ENCODE results near the gene ADAMTS6.
A peak's percentile ranks its signal among the peaks of the same experiment; 100 is the strongest.

Gene ADAMTS6

DNA sequence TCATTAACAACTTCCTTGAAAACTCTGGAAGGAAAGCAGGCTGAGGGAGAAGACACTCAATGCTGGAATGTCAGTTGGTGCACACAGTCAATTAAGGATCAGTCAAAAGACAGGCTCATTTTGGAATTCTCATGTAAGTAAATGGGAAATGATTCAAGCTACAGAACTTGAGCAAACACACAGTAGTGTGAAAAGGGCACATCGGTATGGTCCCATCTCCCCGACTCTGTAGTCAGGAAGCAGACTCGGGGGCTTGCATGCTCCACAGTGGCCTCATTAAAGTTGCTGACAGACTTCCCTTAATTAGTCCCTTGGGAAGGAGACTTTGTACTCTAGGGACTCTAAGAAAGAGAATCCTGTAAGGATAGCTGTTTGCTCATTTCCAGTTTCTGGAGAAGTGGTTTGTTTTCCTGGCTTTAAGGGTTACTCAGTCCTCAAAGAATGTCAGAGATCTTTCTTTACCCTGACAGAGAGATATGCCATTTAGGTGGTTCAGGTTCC is 339.2 kb downstream of the ADAMTS6 start (continued):
- TF ChIP-seq ZBTB11 (tag by site-specific recombination; conservative IDR thresholded peaks at IDR 0.05; ENCODE audit: low read depth) (no peak), ZNF670 (tag by site-specific recombination; IDR thresholded peaks at IDR 0.05; ENCODE audit: low read depth) (no peak), ZIC2 (tag by site-specific recombination; IDR thresholded peaks at IDR 0.05) (no peak), SCRT1 (tag by site-specific recombination; IDR thresholded peaks at IDR 0.05; ENCODE audit: borderline replicate concordance) (no peak), ZNF426 (tag by site-specific recombination; IDR thresholded peaks at IDR 0.05) (no peak), ZNF843 (tag by site-specific recombination; IDR thresholded peaks at IDR 0.05) (peak; percentile 49; the same call in 1 of the 2 replicates), ZNF19 (tag by site-specific recombination; IDR thresholded peaks at IDR 0.05; ENCODE audit: low read depth) (no peak), KLF8 (tag by site-specific recombination; IDR thresholded peaks at IDR 0.05) (no peak), ZNF341 (tag by site-specific recombination; IDR thresholded peaks at IDR 0.05; ENCODE audit: low read depth) (peak; percentile 44; the same call in 1 of the 2 replicates), ZNF561 (tag by site-specific recombination; IDR thresholded peaks at IDR 0.05; ENCODE audit: borderline replicate concordance) (no peak), GLI4 (tag by site-specific recombination; IDR thresholded peaks at IDR 0.05) (no peak), ZNF184 (tag by site-specific recombination; IDR thresholded peaks at IDR 0.05) (no peak), ZNF404 (tag by site-specific recombination; IDR thresholded peaks at IDR 0.05) (no peak), ZNF529 (tag by site-specific recombination; IDR thresholded peaks at IDR 0.05; ENCODE audit: insufficient replicate concordance) (no peak), ZNF132 (tag by site-specific recombination; IDR thresholded peaks at IDR 0.05; ENCODE audit: borderline replicate concordance) (no peak), ZNF623 (tag by site-specific recombination; IDR thresholded peaks at IDR 0.05) (no peak), PBX3 (CRISPR knock-in tag; IDR thresholded peaks at IDR 0.05) (no peak), ZNF433 (tag by site-specific recombination; IDR thresholded peaks at IDR 0.05; ENCODE audit: low read depth) (no peak), ZBTB48 (tag by site-specific recombination; IDR thresholded peaks at IDR 0.05) (peak; percentile 37; the same call in 1 of the 2 replicates), ZNF114 (tag by site-specific recombination; IDR thresholded peaks at IDR 0.05) (no peak), ZNF202 (tag by site-specific recombination; IDR thresholded peaks at IDR 0.05; ENCODE audit: borderline replicate concordance) (no peak), GFI1B (tag by site-specific recombination; IDR thresholded peaks at IDR 0.05) (no peak), ZSCAN18 (tag by site-specific recombination; IDR thresholded peaks at IDR 0.05) (no peak)
- TF ChIP-seq, protein P1, sequence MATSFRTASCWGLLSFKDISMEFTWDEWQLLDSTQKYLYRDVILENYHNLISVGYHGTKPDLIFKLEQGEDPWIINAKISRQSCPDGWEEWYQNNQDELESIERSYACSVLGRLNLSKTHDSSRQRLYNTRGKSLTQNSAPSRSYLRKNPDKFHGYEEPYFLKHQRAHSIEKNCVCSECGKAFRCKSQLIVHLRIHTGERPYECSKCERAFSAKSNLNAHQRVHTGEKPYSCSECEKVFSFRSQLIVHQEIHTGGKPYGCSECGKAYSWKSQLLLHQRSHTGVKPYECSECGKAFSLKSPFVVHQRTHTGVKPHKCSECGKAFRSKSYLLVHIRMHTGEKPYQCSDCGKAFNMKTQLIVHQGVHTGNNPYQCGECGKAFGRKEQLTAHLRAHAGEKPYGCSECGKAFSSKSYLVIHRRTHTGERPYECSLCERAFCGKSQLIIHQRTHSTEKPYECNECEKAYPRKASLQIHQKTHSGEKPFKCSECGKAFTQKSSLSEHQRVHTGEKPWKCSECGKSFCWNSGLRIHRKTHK (tag by site-specific recombination; IDR thresholded peaks at IDR 0.05) = no peak
- TF ChIP-seq, protein P2, sequence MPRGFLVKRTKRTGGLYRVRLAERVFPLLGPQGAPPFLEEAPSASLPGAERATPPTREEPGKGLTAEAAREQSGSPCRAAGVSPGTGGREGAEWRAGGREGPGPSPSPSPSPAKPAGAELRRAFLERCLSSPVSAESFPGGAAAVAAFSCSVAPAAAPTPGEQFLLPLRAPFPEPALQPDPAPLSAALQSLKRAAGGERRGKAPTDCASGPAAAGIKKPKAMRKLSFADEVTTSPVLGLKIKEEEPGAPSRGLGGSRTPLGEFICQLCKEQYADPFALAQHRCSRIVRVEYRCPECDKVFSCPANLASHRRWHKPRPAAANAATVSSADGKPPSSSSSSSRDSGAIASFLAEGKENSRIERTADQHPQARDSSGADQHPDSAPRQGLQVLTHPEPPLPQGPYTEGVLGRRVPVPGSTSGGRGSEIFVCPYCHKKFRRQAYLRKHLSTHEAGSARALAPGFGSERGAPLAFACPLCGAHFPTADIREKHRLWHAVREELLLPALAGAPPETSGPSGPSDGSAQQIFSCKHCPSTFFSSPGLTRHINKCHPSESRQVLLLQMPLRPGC (tag by site-specific recombination; IDR thresholded peaks at IDR 0.05) = peak; percentile 15; the same call in 1 of the 2 replicates
- TF ChIP-seq, protein P3, sequence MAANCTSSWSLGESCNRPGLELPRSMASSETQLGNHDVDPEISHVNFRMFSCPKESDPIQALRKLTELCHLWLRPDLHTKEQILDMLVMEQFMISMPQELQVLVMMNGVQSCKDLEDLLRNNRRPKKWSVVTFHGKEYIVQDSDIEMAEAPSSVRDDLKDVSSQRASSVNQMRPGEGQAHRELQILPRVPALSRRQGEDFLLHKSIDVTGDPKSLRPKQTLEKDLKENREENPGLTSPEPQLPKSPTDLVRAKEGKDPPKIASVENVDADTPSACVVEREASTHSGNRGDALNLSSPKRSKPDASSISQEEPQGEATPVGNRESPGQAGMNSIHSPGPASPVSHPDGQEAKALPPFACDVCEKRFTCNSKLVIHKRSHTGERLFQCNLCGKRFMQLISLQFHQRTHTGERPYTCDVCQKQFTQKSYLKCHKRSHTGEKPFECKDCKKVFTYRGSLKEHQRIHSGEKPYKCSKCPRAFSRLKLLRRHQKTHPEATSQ (tag by site-specific recombination; IDR thresholded peaks at IDR 0.05) = no peak

All from HEK293 (cell line).